ENCODE results near the gene KCNH8. TPM values are rescaled to one million over a fixed set of nuclear protein-coding genes. Genes with fewer than 3 reads are reported as not detected.
"Not testable (repeated sequence)": the region's sequence is repeated elsewhere in the genome, so short reads cannot be mapped to it uniquely, and the experiment has no call there.

KCNH8 gene
- total RNA-seq, 2 experiments from 2014 or later: not detected

DNA sequence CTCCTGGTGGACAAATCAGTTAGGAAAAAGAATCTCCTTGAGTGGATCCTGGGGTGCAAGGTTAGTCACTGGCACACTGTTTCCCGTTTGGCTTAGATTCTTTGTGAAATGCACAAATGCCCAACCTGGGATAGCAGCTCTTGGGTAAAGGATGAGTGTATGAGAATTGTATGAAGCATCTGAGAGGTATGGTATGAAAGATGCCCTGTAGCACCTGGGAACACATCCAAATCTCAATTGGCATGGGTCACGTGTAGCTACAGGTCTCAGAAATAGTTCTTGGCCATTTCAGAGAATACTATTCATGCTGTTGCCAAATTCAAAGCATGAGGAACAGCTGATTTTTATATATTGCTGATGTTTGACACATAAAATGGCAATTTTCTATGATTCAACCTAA is 84.3 kb downstream of the KCNH8 start:
- no peak overlapping the region for H3K27ac Mint-ChIP-seq
- ChIA-PET POLR2A (no interaction called here), CTCF (interaction anchor here (0.6 to 0.7 kb wide), 2 partner anchors 402 to 1197 kb away, joined by 3 to 4 read pairs; no protein-coding TSS in a partner anchor)
- no peaks in the 10 kb centered on the region for H3K36me3 Mint-ChIP-seq (ENCODE audit: low read depth)
- no peaks in the 10 kb centered on the region for H3K9me3 Mint-ChIP-seq
- DNase-seq: no peak
- peaks cover 8% of the 10 kb centered on the region for H3K27me3 Mint-ChIP-seq
- no peak overlapping the region for H3K4me3 Mint-ChIP-seq
- no peaks in the 10 kb centered on the region for H3K4me1 Mint-ChIP-seq

DNA sequence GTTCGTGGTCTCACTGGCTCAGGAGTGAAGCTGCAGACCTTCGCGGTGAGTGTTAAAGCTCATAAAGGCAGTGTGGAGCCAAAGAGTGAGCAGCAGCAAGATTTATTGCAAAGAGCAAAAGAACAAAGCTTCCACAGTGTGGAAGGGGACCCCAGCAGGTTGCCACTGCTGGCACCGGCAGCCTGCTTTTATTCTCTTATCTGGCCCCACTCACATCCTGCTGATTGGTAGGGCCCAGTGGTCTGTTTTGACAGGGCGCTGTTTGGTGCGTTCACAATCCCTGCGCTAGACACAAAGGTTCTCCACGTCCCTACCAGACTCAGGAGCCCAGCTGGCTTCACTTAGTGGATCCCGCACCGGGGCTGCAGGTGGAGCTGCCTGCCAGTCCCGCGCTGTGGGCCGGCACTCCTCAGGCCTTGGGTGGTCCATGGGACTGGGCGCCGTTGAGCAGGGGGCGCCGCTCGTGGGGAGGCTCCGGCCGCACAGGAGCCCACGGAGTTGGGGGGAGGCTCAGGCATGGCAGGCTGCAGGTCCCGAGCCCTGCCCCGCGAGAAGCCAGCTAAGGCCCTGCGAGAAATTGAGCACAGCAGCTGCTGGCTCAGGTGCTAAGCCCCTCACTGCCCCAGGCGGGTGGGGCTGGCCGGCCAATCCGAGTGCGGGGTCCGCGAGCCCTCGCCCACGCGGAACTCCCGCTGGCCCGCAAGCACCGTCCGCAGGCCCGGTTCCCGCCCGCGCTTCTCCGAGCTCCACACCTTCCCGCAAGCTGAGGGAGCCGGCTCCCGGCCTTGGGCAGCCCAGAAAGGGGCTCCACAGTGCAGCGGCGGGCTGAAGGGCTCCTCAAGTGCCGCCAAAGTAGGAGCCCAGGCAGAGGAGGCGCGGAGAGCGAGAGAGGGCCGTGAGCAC is 85.8 kb downstream of the KCNH8 start:
- DNase-seq; H3K4me3 Mint-ChIP-seq; H3K36me3 Mint-ChIP-seq (ENCODE audit: low read depth); H3K27ac Mint-ChIP-seq; H3K9me3 Mint-ChIP-seq; H3K27me3 Mint-ChIP-seq; H3K4me1 Mint-ChIP-seq; POLR2A ChIA-PET; CTCF ChIA-PET: not testable (repeated sequence)

DNA sequence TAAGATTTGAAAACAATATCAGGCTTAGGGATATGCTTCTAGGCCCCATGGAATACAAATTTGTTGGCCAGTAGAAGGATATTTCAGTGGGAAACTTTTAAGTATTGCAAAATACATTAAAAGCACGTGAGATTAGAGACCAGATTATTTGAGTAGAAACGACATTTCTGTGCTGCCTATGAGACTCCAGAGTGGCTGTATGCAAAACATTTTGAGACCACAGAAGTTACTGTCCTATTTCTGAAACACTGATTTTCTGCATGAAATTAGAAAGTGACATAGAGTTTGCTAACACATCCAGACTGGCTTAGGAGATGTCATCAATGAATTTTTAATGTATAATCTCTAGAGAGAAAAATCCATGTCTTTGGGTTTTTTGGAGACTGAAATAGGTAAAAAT is 99.8 kb downstream of the KCNH8 start:
- ChIA-PET CTCF (no interaction called here), POLR2A (no interaction called here)
- Mint-ChIP-seq H3K4me1 (no peaks in the 10 kb centered on the region), H3K4me3 (no peak overlapping the region), H3K9me3 (no peaks in the 10 kb centered on the region), H3K36me3 (ENCODE audit: low read depth) (no peaks in the 10 kb centered on the region), H3K27me3 (no peaks in the 10 kb centered on the region), H3K27ac (no peak overlapping the region)
- DNase-seq: no peak

DNA sequence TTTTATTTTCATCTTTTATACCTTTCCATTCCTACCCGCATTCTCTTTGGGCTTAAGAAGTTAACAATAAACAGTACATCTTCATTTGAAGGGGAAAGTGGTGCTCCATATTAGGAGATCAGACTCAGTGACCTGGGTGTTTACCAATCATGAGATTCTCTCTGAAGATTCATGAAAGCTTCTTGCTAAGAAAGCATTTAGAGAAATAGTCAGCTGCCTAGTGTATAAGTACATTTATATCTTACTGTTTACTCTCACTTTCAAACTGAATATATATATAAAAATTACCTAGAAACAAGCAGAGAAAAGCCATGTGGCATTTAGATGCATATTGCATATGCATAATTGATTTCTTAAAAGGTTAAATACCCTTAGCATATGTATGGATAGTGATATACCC is 100.5 kb downstream of the KCNH8 start:
- no peak for DNase-seq
- Mint-ChIP-seq H3K4me3 (no peak overlapping the region), H3K4me1 (no peaks in the 10 kb centered on the region), H3K27ac (no peak overlapping the region), H3K36me3 (ENCODE audit: low read depth) (no peaks in the 10 kb centered on the region), H3K9me3 (no peaks in the 10 kb centered on the region), H3K27me3 (no peaks in the 10 kb centered on the region)
- ChIA-PET CTCF (no interaction called here), POLR2A (no interaction called here)

DNA sequence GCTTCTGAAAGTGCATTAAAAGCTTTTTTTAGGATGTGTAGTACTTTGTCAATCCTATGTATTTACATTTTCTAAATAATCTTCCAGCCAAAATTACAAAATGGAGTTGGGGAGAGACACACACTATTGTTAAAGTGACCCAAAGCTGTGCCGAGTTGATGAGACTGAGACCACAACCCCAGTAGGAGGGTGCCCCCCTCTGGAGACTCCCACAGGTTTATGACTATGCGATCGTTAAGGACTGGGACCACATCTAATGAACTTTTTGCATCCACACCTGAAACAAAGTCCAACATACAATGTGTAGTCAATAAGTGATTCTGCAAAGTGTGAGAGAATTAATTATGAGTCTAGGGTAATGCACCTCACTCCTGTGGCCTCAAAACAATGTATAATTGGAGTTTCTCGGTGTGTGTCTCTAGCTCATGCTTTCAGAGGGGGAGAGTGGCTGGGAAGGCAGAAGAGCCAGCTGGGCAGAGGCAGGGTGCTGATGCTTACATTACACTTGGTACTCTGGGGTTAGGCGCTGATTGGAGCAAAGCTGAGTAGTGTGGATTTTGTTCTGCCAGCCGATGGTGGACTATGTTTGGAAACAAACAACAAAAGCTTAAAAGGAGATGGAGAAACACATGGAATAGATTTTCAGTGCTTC is 102.8 kb downstream of the KCNH8 start:
- H3K36me3 Mint-ChIP-seq (ENCODE audit: low read depth): no peaks in the 10 kb centered on the region
- POLR2A ChIA-PET: no interaction called here
- no peak for DNase-seq
- H3K27ac Mint-ChIP-seq: no peak overlapping the region
- CTCF ChIA-PET: no interaction called here
- no peaks in the 10 kb centered on the region for H3K9me3 Mint-ChIP-seq
- H3K4me1 Mint-ChIP-seq: peaks cover 8% of the 10 kb centered on the region
- no peaks in the 10 kb centered on the region for H3K27me3 Mint-ChIP-seq
- H3K4me3 Mint-ChIP-seq: no peak overlapping the region

DNA sequence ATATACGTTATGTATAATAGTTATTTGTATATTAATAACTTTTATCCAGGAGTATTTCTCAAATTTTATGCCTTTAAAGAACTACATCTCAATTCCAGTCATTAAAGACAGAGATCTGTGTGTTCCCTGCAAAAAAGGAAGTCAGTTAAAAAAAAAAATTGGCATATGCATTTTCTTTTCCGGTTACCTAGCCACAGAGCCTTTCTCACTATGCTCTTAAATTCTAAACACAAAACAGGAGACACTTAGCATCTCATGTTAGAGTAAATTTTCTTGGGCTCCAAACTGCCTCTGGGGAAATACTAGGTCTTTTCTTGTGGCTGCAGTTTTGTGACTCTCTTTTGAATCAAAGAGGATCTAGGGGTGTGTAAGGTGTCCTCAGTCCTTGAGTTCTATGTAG is 105.9 kb downstream of the KCNH8 start:
- Mint-ChIP-seq H3K4me3 (no peak overlapping the region), H3K4me1 (peaks cover 8% of the 10 kb centered on the region), H3K9me3 (no peaks in the 10 kb centered on the region), H3K36me3 (ENCODE audit: low read depth) (no peaks in the 10 kb centered on the region), H3K27me3 (no peaks in the 10 kb centered on the region), H3K27ac (no peak overlapping the region)
- DNase-seq: no peak
- ChIA-PET CTCF (no interaction called here), POLR2A (no interaction called here)

DNA sequence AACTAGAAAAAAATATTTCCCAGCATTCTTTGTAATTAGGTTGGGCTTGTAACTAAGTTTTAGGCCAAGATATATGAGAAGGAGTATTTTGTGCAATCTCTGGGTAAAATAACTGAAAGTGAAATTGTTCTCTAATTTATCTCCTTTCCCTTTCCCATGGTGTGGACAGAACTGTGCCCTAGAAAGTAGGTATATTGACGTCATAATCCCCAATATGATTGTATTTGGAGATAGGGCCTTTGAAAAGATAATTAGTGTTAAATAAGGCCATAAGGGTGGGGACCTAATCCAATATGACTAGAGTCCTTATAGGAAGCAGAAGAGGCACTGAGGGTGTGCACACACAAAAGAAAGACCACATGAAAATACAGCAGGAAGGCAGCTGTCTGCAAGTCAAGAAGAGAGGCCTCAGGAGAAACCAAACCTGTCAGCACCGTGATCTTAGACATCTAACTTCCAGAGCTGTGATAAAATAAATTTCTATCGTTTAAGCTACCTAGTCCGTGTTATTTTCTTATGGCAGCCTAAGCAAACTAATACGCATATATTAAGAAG is 106.6 kb downstream of the KCNH8 start:
- Mint-ChIP-seq H3K27me3 (no peaks in the 10 kb centered on the region), H3K4me3 (no peak overlapping the region), H3K4me1 (peaks cover 8% of the 10 kb centered on the region), H3K27ac (no peak overlapping the region), H3K36me3 (ENCODE audit: low read depth) (no peaks in the 10 kb centered on the region), H3K9me3 (no peaks in the 10 kb centered on the region)
- ChIA-PET POLR2A (no interaction called here), CTCF (no interaction called here)
- no peak for DNase-seq

DNA sequence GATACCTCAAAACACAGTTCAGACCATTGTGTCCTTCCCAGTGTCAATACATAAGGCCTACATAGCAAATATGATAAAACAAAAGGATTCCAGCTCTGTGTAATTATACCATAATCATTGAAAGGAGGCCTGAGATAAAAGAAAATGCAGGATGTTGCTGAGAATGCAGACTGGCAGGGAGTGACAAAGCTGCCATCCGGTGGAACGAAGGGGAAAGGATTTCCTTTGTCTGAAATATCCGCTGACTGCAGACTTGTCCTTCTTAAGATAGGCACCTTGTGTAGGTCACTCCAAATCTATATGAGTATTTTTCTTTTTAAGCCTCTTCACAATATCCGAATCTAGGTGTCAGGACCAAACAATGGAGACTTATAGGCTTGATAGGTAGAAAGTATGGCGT is 108.0 kb downstream of the KCNH8 start:
- H3K9me3 Mint-ChIP-seq: no peaks in the 10 kb centered on the region
- POLR2A ChIA-PET: no interaction called here
- no peak overlapping the region for H3K4me3 Mint-ChIP-seq
- no peaks in the 10 kb centered on the region for H3K27me3 Mint-ChIP-seq
- no peaks in the 10 kb centered on the region for H3K36me3 Mint-ChIP-seq (ENCODE audit: low read depth)
- DNase-seq: no peak
- peaks cover 8% of the 10 kb centered on the region for H3K4me1 Mint-ChIP-seq
- CTCF ChIA-PET: no interaction called here
- H3K27ac Mint-ChIP-seq: no peak overlapping the region

DNA sequence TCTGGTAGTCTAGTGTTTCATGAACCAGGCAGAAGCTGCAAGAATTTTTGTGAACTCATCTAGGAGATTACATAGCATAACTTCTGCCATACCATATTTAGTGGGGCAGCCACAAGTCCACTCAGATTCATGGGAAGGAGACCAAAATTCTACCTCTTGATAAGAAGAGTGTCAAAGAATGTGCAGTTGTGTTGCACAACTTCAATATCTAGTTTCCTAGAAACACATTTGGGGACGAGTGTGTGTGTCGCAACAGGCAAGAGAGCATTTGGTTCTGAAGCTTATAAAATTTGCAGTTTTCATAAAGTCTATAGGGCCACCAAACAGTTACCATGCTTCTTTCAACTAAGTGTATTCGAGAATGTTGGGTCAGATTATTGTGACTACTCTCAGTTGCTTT is 115.3 kb downstream of the KCNH8 start:
- DNase-seq: no peak
- Mint-ChIP-seq H3K27ac (no peak overlapping the region), H3K9me3 (no peaks in the 10 kb centered on the region), H3K4me1 (no peaks in the 10 kb centered on the region), H3K36me3 (ENCODE audit: low read depth) (no peaks in the 10 kb centered on the region), H3K27me3 (no peaks in the 10 kb centered on the region), H3K4me3 (no peak overlapping the region)
- ChIA-PET POLR2A (no interaction called here), CTCF (no interaction called here)

DNA sequence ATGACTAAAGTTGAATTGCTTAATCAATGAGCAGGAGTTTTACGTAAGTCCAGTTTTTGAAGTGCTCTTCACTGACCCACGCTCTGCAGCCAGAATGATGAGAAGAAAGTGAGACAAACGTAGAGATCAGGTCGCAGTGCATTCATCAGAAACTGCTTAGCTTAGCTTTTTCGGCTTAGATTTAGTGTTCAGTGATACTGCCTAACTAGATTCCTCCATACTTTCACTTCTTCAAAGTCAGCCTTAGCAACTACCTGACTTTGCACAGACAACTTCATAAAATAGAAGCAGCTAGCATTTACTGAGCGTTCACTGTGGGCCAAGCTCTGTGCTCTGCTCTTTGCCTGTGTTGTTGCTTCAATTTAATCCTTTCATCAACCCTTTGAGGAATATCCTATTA is 116.1 kb downstream of the KCNH8 start:
- ChIA-PET POLR2A (no interaction called here), CTCF (no interaction called here)
- no peak overlapping the region for H3K4me3 Mint-ChIP-seq
- H3K27me3 Mint-ChIP-seq: no peaks in the 10 kb centered on the region
- no peaks in the 10 kb centered on the region for H3K36me3 Mint-ChIP-seq (ENCODE audit: low read depth)
- no peaks in the 10 kb centered on the region for H3K4me1 Mint-ChIP-seq
- no peak overlapping the region for H3K27ac Mint-ChIP-seq
- H3K9me3 Mint-ChIP-seq: no peaks in the 10 kb centered on the region
- DNase-seq: no peak

DNA sequence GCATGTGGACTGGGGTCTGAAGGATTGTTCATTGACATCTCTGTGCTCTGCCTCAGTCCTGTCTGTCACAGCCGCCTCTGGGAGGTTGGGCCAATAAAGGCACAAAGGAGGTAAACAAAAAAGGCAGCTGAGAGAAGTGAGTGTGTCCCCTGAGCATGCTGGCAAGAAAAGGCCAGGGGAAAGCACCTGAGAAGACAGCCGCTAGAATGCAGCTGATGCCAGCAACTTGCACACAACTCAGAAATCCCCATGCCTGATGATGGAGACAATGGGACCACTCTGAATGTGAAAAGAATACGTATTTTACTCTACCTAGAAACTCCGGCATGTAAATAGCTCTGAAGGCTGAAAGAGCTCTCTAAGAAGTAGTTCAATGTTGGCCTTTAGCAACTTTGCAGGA is 118.7 kb downstream of the KCNH8 start:
- no peak for DNase-seq
- no peak overlapping the region for H3K4me3 Mint-ChIP-seq
- no peaks in the 10 kb centered on the region for H3K4me1 Mint-ChIP-seq
- ChIA-PET CTCF (no interaction called here), POLR2A (no interaction called here)
- H3K9me3 Mint-ChIP-seq: no peaks in the 10 kb centered on the region
- no peaks in the 10 kb centered on the region for H3K27me3 Mint-ChIP-seq
- no peak overlapping the region for H3K27ac Mint-ChIP-seq
- H3K36me3 Mint-ChIP-seq (ENCODE audit: low read depth): no peaks in the 10 kb centered on the region

DNA sequence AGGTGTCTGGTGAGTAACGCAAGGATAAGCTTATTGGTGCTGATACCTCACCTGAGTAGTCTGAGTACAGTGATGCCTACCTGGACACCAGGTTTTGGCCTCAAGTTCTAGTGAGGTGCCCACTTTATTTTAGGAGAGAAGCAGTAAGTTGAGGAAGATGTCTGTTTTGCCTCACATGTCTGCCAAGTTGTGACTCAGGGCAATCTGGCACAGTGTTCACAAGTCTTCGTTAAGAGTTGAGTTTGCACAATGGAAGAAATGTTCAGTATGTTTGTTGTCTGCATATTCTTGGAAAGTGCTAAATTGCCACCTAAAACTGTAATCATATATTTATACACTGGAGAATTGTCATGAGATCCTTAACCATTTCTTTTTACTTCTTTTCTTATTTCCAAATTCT is 122.2 kb downstream of the KCNH8 start:
- Mint-ChIP-seq H3K27me3 (no peaks in the 10 kb centered on the region), H3K9me3 (no peaks in the 10 kb centered on the region), H3K4me3 (no peak overlapping the region), H3K4me1 (no peaks in the 10 kb centered on the region), H3K36me3 (ENCODE audit: low read depth) (no peaks in the 10 kb centered on the region), H3K27ac (no peak overlapping the region)
- CTCF ChIA-PET: no interaction called here
- POLR2A ChIA-PET: no interaction called here
- DNase-seq: no peak

DNA sequence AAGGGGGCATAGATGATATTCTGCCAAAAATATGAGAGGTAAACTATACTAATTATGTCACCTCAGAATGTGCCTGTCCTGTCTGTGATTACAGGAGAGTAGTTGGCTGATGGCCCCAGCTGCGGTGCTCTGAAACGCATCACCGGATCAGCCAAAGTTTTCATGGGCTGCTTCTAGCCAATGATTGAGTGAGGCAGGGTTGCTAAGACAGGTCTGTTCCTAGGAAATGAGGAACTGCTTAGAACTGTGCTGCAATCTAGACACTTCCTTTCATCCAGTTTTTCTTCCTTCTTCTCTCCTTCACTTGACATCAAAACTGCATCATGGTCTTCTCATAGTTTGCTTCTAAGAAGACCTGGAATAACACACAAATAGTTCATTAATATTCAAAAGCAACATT is 124.0 kb downstream of the KCNH8 start:
- ChIA-PET CTCF (no interaction called here), POLR2A (no interaction called here)
- H3K27me3 Mint-ChIP-seq: no peaks in the 10 kb centered on the region
- H3K4me1 Mint-ChIP-seq: no peaks in the 10 kb centered on the region
- H3K9me3 Mint-ChIP-seq: no peaks in the 10 kb centered on the region
- no peak overlapping the region for H3K4me3 Mint-ChIP-seq
- H3K36me3 Mint-ChIP-seq (ENCODE audit: low read depth): no peaks in the 10 kb centered on the region
- no peak for DNase-seq
- H3K27ac Mint-ChIP-seq: no peak overlapping the region

DNA sequence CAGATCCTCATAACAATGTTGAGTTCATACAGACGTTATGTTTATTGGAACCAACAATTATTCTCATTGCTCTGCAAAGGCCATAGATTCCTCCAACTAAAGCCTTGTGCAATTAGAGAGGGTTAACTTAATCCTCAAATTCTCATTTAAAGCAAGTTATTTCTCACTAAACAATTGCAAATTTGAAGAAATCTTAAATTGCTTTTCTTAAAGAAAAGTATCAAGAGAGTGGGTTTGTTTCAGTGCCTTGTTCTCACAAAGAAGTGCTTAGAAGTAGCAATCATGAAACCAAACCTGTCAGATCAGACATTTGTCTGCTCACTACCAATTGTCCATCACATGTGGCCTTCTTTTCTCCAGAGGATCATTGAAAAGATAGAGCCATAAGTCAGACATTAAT is 124.8 kb downstream of the KCNH8 start:
- Mint-ChIP-seq H3K36me3 (ENCODE audit: low read depth) (no peaks in the 10 kb centered on the region), H3K4me3 (no peak overlapping the region), H3K27ac (no peak overlapping the region), H3K9me3 (no peaks in the 10 kb centered on the region), H3K4me1 (no peaks in the 10 kb centered on the region), H3K27me3 (no peaks in the 10 kb centered on the region)
- DNase-seq: no peak
- ChIA-PET POLR2A (no interaction called here), CTCF (no interaction called here)
